HEK293 (cell line): Measurements from ENCODE around the gene SLC30A1.

ENCODE experiments used
- KLF9 ChIP-seq: fragments of 450-650 bp; formaldehyde crosslinking; IDR thresholded peaks from 2 replicates; pipeline ENCODE4 v1.5.1; 2016; ENCODE audit warnings: missing biosample characterization, missing genetic modification characterization, low read depth
- PATZ1 ChIP-seq: fragments of 450-650 bp; formaldehyde crosslinking; IDR thresholded peaks from 2 replicates; pipeline ENCODE4 v1.5.1; 2016; ENCODE audit warnings: missing biosample characterization, missing genetic modification characterization
- PRDM10 ChIP-seq: fragments of 450-650 bp; formaldehyde crosslinking; IDR thresholded peaks from 2 replicates; pipeline ENCODE4 v1.5.1; 2016; ENCODE audit warnings: missing biosample characterization, missing genetic modification characterization
- PRDM4 ChIP-seq: fragments of 450-650 bp; formaldehyde crosslinking; IDR thresholded peaks from 2 replicates; pipeline ENCODE4 v1.5.1; 2017; ENCODE audit warnings: missing biosample characterization, missing genetic modification characterization
- SP2 ChIP-seq: fragments of 450-650 bp; formaldehyde crosslinking; IDR thresholded peaks from 2 replicates; pipeline ENCODE4 v1.5.1; 2016; ENCODE audit warnings: missing biosample characterization, missing genetic modification characterization
- TCF7L2 ChIP-seq: IDR thresholded peaks from 2 replicates; pipeline ENCODE4 v1.6.1; 2011; ENCODE audit warnings: low read depth, mild to moderate bottlenecking, inconsistent platforms, low read length, moderate library complexity, borderline replicate concordance
- ZBTB21 ChIP-seq: fragments of 450-650 bp; formaldehyde crosslinking; IDR thresholded peaks from 2 replicates; pipeline ENCODE4 v1.5.1; 2017; ENCODE audit warnings: missing biosample characterization, missing genetic modification characterization
- ZBTB6 ChIP-seq: fragments of 450-650 bp; formaldehyde crosslinking; IDR thresholded peaks from 2 replicates; pipeline ENCODE4 v1.5.1; 2017; ENCODE audit warnings: missing biosample characterization, missing genetic modification characterization
- ZEB2 ChIP-seq: fragments of 450-650 bp; formaldehyde crosslinking; IDR thresholded peaks from 2 replicates; pipeline ENCODE4 v1.5.1; 2016; ENCODE audit warnings: missing biosample characterization, missing genetic modification characterization
- ZNF174 ChIP-seq: fragments of 450-650 bp; formaldehyde crosslinking; IDR thresholded peaks from 2 replicates; pipeline ENCODE4 v1.5.0; 2017; ENCODE audit warnings: missing biosample characterization, mild to moderate bottlenecking, missing genetic modification characterization
- ZNF214 ChIP-seq: fragments of 450-650 bp; formaldehyde crosslinking; IDR thresholded peaks from 2 replicates; pipeline ENCODE4 v1.5.1; 2017; ENCODE audit warnings: missing biosample characterization, mild to moderate bottlenecking, missing genetic modification characterization, borderline replicate concordance
- ZNF292 ChIP-seq: fragments of 450-650 bp; formaldehyde crosslinking; IDR thresholded peaks from 2 replicates; pipeline ENCODE4 v1.5.1; 2016; ENCODE audit warnings: low read depth, missing biosample characterization, missing genetic modification characterization, borderline replicate concordance
- ZNF362 ChIP-seq: fragments of 450-650 bp; formaldehyde crosslinking; IDR thresholded peaks from 2 replicates; pipeline ENCODE4 v1.5.1; 2016; ENCODE audit warnings: missing biosample characterization, missing genetic modification characterization
- ZNF561 ChIP-seq: fragments of 450-650 bp; IDR thresholded peaks from 2 replicates; pipeline ENCODE4 v1.5.1; 2018; ENCODE audit warnings: missing biosample characterization, missing genetic modification characterization, borderline replicate concordance
- ZNF571 ChIP-seq: fragments of 450-650 bp; formaldehyde crosslinking; IDR thresholded peaks from 2 replicates; pipeline ENCODE4 v1.5.0; 2017; ENCODE audit warnings: missing biosample characterization, missing genetic modification characterization
- ZNF580 ChIP-seq: fragments of 450-650 bp; formaldehyde crosslinking; IDR thresholded peaks from 2 replicates; pipeline ENCODE4 v1.5.1; 2016; ENCODE audit warnings: missing biosample characterization, missing genetic modification characterization
- ZNF585B ChIP-seq: fragments of 450-650 bp; formaldehyde crosslinking; IDR thresholded peaks from 2 replicates; pipeline ENCODE4 v1.5.1; 2016; ENCODE audit warnings: missing biosample characterization, missing genetic modification characterization
- ZNF596 ChIP-seq: fragments of 450-650 bp; IDR thresholded peaks from 2 replicates; pipeline ENCODE4 v1.5.0; 2018; ENCODE audit warnings: missing biosample characterization, mild to moderate bottlenecking, missing genetic modification characterization, moderate library complexity
- ZNF623 ChIP-seq: fragments of 450-650 bp; formaldehyde crosslinking; IDR thresholded peaks from 2 replicates; pipeline ENCODE4 v1.5.1; 2016; ENCODE audit warnings: missing biosample characterization, missing genetic modification characterization
- ZNF639 ChIP-seq: fragments of 450-650 bp; formaldehyde crosslinking; IDR thresholded peaks from 2 replicates; pipeline ENCODE4 v1.5.1; 2016; ENCODE audit warnings: missing biosample characterization, missing genetic modification characterization
- ZNF645 ChIP-seq: fragments of 450-650 bp; formaldehyde crosslinking; IDR thresholded peaks from 2 replicates; pipeline ENCODE4; 2016; ENCODE audit warnings: missing biosample characterization, missing genetic modification characterization
- ZNF791 ChIP-seq: fragments of 450-650 bp; formaldehyde crosslinking; IDR thresholded peaks from 2 replicates; pipeline ENCODE4 v1.5.1; 2016; ENCODE audit warnings: missing biosample characterization, missing genetic modification characterization
- ZNF792 ChIP-seq: fragments of 450-650 bp; formaldehyde crosslinking; IDR thresholded peaks from 2 replicates; pipeline ENCODE4 v1.5.1; 2016; ENCODE audit warnings: missing biosample characterization, missing genetic modification characterization
- ZSCAN16 ChIP-seq: fragments of 450-650 bp; formaldehyde crosslinking; IDR thresholded peaks from 2 replicates; pipeline ENCODE4 v1.5.1; 2016; ENCODE audit warnings: missing biosample characterization, missing genetic modification characterization

The SLC30A1 gene

GRCh38 chr1:211578640-211579439, at the start of gene SLC30A1 (continued):
- peak; percentile 55 for TF ChIP-seq PATZ1 (tag by site-specific recombination)
- no peak for TF ChIP-seq ZNF214 (tag by site-specific recombination)
- TF ChIP-seq PRDM4 (tag by site-specific recombination): no peak
- TF ChIP-seq SP2 (tag by site-specific recombination): peak; percentile 93
- TF ChIP-seq ZNF362 (tag by site-specific recombination): peak; percentile 89
- TF ChIP-seq ZNF561 (tag by site-specific recombination): 0 out of 2 replicates have a peak, but pooled peaks have one; percentile 31
- TF ChIP-seq ZNF596 (tag by site-specific recombination): no peak
- no peak for TF ChIP-seq ZNF292 (tag by site-specific recombination)
- TF ChIP-seq ZNF174 (tag by site-specific recombination): no peak
- no peak for TF ChIP-seq ZNF571
- TF ChIP-seq ZBTB6 (tag by site-specific recombination): 0 out of 2 replicates have a peak, but pooled peaks have one; percentile 10
- TF ChIP-seq ZEB2 (tag by site-specific recombination): peak; percentile 14; the same call in 1 of the 2 replicates
- TF ChIP-seq KLF9 (tag by site-specific recombination): peak; percentile 78; the same call in 1 of the 2 replicates
- no peak for TF ChIP-seq TCF7L2
- no peak for TF ChIP-seq ZNF580 (tag by site-specific recombination)
- TF ChIP-seq ZNF639: no peak
- no peak for TF ChIP-seq ZNF791 (tag by site-specific recombination)
- TF ChIP-seq ZNF792 (tag by site-specific recombination): no peak
- no peak for TF ChIP-seq ZNF623 (tag by site-specific recombination)
- TF ChIP-seq PRDM10 (tag by site-specific recombination): peak; percentile 23; the same call in 1 of the 2 replicates
- no peak for TF ChIP-seq ZBTB21 (tag by site-specific recombination)
- no peak for TF ChIP-seq ZNF585B (tag by site-specific recombination)
- no peak for TF ChIP-seq ZSCAN16 (tag by site-specific recombination)
- no peak for TF ChIP-seq ZNF645
